ENCODE measurements around the gene PSMA1. TPM values are rescaled to one million over a fixed set of nuclear protein-coding genes. Genes with fewer than 3 reads are reported as not detected.

Gene PSMA1
- total RNA-seq, 6 experiments from 2014 or later = 69.4 to 95.1 (median 90.7) TPM

DNA sequence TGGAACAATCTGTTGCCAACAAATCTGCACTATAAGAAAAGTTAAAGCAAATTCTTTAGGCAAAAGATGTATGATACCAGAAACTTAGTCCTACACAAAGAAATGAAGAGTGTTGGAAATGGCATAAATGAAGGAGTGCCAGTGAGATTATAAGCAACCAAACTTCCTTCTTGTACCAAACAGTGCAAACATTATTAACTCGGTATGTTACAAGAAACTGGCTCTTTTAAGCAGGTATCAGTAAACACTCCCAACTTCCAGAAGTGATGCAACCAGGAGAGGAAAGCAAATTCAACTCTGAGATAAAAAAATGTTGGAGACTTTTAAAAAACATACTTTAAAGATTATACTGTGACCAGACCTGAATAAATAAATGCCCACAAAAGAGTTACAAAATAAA lies 49.1 kb downstream of the PSMA1 start:
- TF ChIP-seq, protein P1, sequence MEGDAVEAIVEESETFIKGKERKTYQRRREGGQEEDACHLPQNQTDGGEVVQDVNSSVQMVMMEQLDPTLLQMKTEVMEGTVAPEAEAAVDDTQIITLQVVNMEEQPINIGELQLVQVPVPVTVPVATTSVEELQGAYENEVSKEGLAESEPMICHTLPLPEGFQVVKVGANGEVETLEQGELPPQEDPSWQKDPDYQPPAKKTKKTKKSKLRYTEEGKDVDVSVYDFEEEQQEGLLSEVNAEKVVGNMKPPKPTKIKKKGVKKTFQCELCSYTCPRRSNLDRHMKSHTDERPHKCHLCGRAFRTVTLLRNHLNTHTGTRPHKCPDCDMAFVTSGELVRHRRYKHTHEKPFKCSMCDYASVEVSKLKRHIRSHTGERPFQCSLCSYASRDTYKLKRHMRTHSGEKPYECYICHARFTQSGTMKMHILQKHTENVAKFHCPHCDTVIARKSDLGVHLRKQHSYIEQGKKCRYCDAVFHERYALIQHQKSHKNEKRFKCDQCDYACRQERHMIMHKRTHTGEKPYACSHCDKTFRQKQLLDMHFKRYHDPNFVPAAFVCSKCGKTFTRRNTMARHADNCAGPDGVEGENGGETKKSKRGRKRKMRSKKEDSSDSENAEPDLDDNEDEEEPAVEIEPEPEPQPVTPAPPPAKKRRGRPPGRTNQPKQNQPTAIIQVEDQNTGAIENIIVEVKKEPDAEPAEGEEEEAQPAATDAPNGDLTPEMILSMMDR (IDR thresholded peaks at IDR 0.05) = no peak
- no peak for TF ChIP-seq POLR2A (IDR thresholded peaks at IDR 0.05)
- ATAC-seq (no peak), DNase-seq (no peak)
- intact Hi-C loops (cut with DNase I) = no loop called here
- Histone ChIP-seq H3K36me3 (peaks cover 9 to 93% (median 47%) of the 10 kb centered on the region in 4 donors), H3K27me3 (no peaks in the 10 kb centered on the region), H3K27ac (no peak overlapping the region), H3K9me3 (no peaks in the 10 kb centered on the region), H3K4me1 (no peaks in the 10 kb centered on the region), H3K4me3 (no peak overlapping the region)
- WGBS (ENCODE audit: insufficient coverage, low coverage, low lambda C conversion rate, missing lambda C conversion rate) = 50% methylated on average over 1 of the region's 1 CpG

DNA sequence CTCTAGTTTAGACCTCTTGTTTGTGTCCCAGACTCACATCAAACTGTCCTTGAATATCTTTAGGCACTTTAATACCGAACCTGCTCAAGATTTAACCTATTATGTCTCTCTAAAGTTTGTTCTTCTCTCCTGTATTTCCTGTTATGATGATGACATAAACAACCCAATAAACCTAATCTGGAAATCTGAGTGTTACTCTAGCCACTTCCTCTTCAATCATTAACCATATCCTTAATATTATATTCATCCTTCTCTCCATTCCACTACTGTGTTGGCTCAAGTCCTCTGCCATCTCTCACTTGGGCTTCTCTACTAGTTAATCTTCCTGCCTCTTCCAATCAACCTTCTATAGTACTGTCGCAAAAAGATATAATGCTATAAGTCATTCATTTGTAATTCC lies 56.6 kb downstream of the PSMA1 start:
- DNase-seq = no peak
- Histone ChIP-seq H3K4me3 (no peak overlapping the region), H3K27ac (no peak overlapping the region), H3K4me1 (no peaks in the 10 kb centered on the region), H3K36me3 (peaks cover 19 to 99% (median 60%) of the 10 kb centered on the region in 4 donors), H3K27me3 (no peaks in the 10 kb centered on the region), H3K9me3 (no peaks in the 10 kb centered on the region)
- intact Hi-C loops (cut with DNase I) = no loop called here
- ATAC-seq = no peak
- whole genome bisulfite sequencing (ENCODE audit: insufficient coverage, low coverage, low lambda C conversion rate, missing lambda C conversion rate) = 86% methylated on average over 2 of the region's 2 CpGs
- TF ChIP-seq POLR2A (IDR thresholded peaks at IDR 0.05) = no peak
- TF ChIP-seq, protein P1 (IDR thresholded peaks at IDR 0.05) = no peak

DNA sequence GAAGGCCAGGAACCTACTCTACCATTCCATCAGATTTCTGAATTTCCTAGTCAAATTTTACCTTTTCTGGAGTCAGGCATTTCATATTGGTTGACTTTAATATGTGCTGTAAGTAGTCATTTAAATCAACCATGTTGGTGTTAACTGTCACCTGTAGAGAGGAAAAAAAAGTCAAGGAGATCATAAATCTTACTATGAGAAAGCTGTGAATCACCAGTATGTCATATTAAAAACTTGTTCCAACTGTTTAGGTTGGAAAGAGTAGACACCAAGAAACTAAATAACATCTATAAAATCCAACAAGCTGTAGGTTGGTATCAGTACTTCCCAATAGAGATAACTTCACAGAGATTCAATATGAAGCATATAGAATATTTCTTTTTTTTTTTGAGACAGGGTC lies 60.0 kb downstream of the PSMA1 start:
- Histone ChIP-seq H3K9me3 (no peaks in the 10 kb centered on the region), H3K36me3 (peaks cover 19 to 79% (median 48%) of the 10 kb centered on the region in 4 donors), H3K4me1 (no peaks in the 10 kb centered on the region), H3K4me3 (no peak overlapping the region), H3K27me3 (no peaks in the 10 kb centered on the region), H3K27ac (no peak overlapping the region)
- DNase-seq = no peak
- TF ChIP-seq POLR2A (IDR thresholded peaks at IDR 0.05) = no peak
- TF ChIP-seq, protein P1 (IDR thresholded peaks at IDR 0.05) = no peak
- intact Hi-C loops (cut with DNase I) = no loop called here
- no peak for ATAC-seq

DNA sequence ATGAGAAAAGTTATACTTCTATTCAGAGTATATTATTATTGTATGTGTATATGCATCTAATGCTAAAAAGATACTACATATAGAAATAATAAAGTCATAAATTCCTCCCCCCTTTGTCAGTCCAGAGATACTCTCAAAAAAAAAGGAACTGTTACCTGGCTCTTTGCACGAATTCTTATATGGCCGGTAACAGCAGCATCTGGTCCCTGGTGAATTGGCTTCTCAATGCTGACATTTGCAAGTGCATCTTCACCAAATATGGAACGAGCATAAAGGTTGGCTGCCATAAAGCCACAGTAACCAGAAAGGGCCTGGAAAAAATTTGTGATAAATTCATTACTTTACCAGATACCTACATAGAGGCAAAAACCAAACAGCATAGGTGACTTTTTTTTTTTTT lies 61.8 kb downstream of the PSMA1 start:
- no peaks in the 10 kb centered on the region for H3K4me1 ChIP-seq
- H3K4me3 ChIP-seq = no peak overlapping the region
- peaks cover 11 to 63% (median 36%) of the 10 kb centered on the region in 4 donors for H3K36me3 ChIP-seq
- ATAC-seq = no peak
- no peak overlapping the region for H3K27ac ChIP-seq
- no peaks in the 10 kb centered on the region for H3K9me3 ChIP-seq
- TF ChIP-seq, protein P1 (IDR thresholded peaks at IDR 0.05) = no peak
- TF ChIP-seq POLR2A (IDR thresholded peaks at IDR 0.05) = no peak
- no peak for DNase-seq
- WGBS (ENCODE audit: insufficient coverage, low coverage, low lambda C conversion rate, missing lambda C conversion rate) = 87% methylated on average over 3 of the region's 3 CpGs
- H3K27me3 ChIP-seq = no peaks in the 10 kb centered on the region
- intact Hi-C loops (cut with DNase I) = loop anchor here in 1 of 2 donors (10.0 kb wide), 1 partner anchor 154 kb away; no protein-coding TSS in a partner anchor

Data from right lobe of liver (tissue), 6 donors.